ENCODE measurements around the gene FNIP1. TPM values are rescaled to one million over a fixed set of nuclear protein-coding genes. Genes with fewer than 3 reads are reported as not detected.

FNIP1 gene
- total and polyA plus RNA-seq, 2 experiments from 2014 or later = 20.7 to 73.4 TPM

GRCh38 chr5:131749138-131749537, 47.7 kb downstream of the FNIP1 start:
- Histone ChIP-seq H3K27ac (no peak overlapping the region), H2AFZ (no peak overlapping the region), H3K36me3 (replicated peaks; ENCODE audit: insufficient read depth, low read depth) (no peaks in the 10 kb centered on the region), H3K79me2 (peaks cover 98% of the 10 kb centered on the region), H3K4me3 (no peak overlapping the region), H3K9me3 (ENCODE audit: low read depth) (no peaks in the 10 kb centered on the region), H3K4me2 (no peak overlapping the region), H3K27me3 (no peaks in the 10 kb centered on the region), H3K4me1 (ENCODE audit: insufficient read depth) (no peaks in the 10 kb centered on the region), H4K20me1 (ENCODE audit: insufficient read depth, poor library complexity, severe bottlenecking) (peaks cover 75% of the 10 kb centered on the region), H3K9me2 (replicated peaks; ENCODE audit: insufficient read depth) (no peaks in the 10 kb centered on the region)
- TF ChIP-seq EZH2phosphoT487 (IDR thresholded peaks at IDR 0.05; ENCODE audit: low read depth, severe bottlenecking, unreplicated experiment) = no peak
- no peak for TF ChIP-seq CTCF (IDR thresholded peaks at IDR 0.05; ENCODE audit: poor library complexity)
- no peak for TF ChIP-seq EZH2 (IDR thresholded peaks at IDR 0.05; ENCODE audit: borderline replicate concordance)
- WGBS (ENCODE audit: low lambda C conversion rate, missing lambda C conversion rate) = 94% methylated on average over 7 of the region's 7 CpGs
- DNase-seq (ENCODE audit: low spot score) = no peak

GRCh38 chr5:131747180-131748105, 49.4 kb downstream of the FNIP1 start:
- WGBS (ENCODE audit: low lambda C conversion rate, missing lambda C conversion rate) = 94% methylated on average over 6 of the region's 6 CpGs
- Histone ChIP-seq H3K9me2 (replicated peaks; ENCODE audit: insufficient read depth) (no peaks in the 10 kb centered on the region), H2AFZ (no peak overlapping the region), H3K79me2 (peaks cover 94% of the 10 kb centered on the region), H3K27me3 (no peaks in the 10 kb centered on the region), H3K4me2 (no peak overlapping the region), H3K4me3 (no peak overlapping the region), H4K20me1 (ENCODE audit: insufficient read depth, poor library complexity, severe bottlenecking) (peaks cover 68% of the 10 kb centered on the region), H3K9me3 (ENCODE audit: low read depth) (no peaks in the 10 kb centered on the region), H3K4me1 (ENCODE audit: insufficient read depth) (no peaks in the 10 kb centered on the region), H3K27ac (no peak overlapping the region), H3K36me3 (replicated peaks; ENCODE audit: insufficient read depth, low read depth) (no peaks in the 10 kb centered on the region)
- no peak for DNase-seq (ENCODE audit: low spot score)
- no peak for TF ChIP-seq EZH2phosphoT487 (IDR thresholded peaks at IDR 0.05; ENCODE audit: low read depth, severe bottlenecking, unreplicated experiment)
- no peak for TF ChIP-seq CTCF (IDR thresholded peaks at IDR 0.05; ENCODE audit: poor library complexity)
- TF ChIP-seq EZH2 (IDR thresholded peaks at IDR 0.05; ENCODE audit: borderline replicate concordance) = no peak

- no peak overlapping the region for H3K4me2 ChIP-seq
- H3K27ac ChIP-seq = no peak overlapping the region
- TF ChIP-seq EZH2phosphoT487 (IDR thresholded peaks at IDR 0.05; ENCODE audit: low read depth, severe bottlenecking, unreplicated experiment) = no peak
- TF ChIP-seq CTCF (IDR thresholded peaks at IDR 0.05; ENCODE audit: poor library complexity) = no peak
- TF ChIP-seq EZH2 (IDR thresholded peaks at IDR 0.05; ENCODE audit: borderline replicate concordance) = no peak
- H3K9me3 ChIP-seq (ENCODE audit: low read depth) = no peaks in the 10 kb centered on the region
- WGBS (ENCODE audit: low lambda C conversion rate, missing lambda C conversion rate) = 98% methylated on average over 4 of the region's 4 CpGs
- no peaks in the 10 kb centered on the region for H3K27me3 ChIP-seq
- DNase-seq (ENCODE audit: low spot score) = no peak
- no peaks in the 10 kb centered on the region for H3K9me2 ChIP-seq (replicated peaks; ENCODE audit: insufficient read depth)
- H3K79me2 ChIP-seq = peaks cover 86% of the 10 kb centered on the region
- H3K4me3 ChIP-seq = no peak overlapping the region
- no peaks in the 10 kb centered on the region for H3K4me1 ChIP-seq (ENCODE audit: insufficient read depth)
- H4K20me1 ChIP-seq (ENCODE audit: insufficient read depth, poor library complexity, severe bottlenecking) = peaks cover 59% of the 10 kb centered on the region
- H3K36me3 ChIP-seq (replicated peaks; ENCODE audit: insufficient read depth, low read depth) = no peaks in the 10 kb centered on the region
- H2AFZ ChIP-seq = no peak overlapping the region
Observed at GRCh38 chr5:131746423-131746822, 50.4 kb downstream of the FNIP1 start.

Measured in hepatocyte (in vitro differentiated cells).